Stimulated activated CD8-positive, alpha-beta memory T cell treated with anti-CD3 and anti-CD28 coated beads, Interleukin-7, amount 100 ng/mL, for 4 hours (primary cell): ENCODE data around the gene C1orf146.
"Not testable (repeated sequence)": the region's sequence is repeated elsewhere in the genome, so short reads cannot be mapped to it uniquely, and the experiment has no call there.

Experiments used
- DNase-seq, 2 donors: peaks; one replicate each; pipeline ENCODE4 v3.0.0-alpha.2; 2020; ENCODE audit warnings: low read depth in 2 of 2

Gene C1orf146

GRCh38 chr1:92274939-92275338 lies 57.2 kb downstream of the C1orf146 start:
- no peak for DNase-seq

- DNase-seq, result no peak
These were observed 58.4 kb downstream of the C1orf146 start for GRCh38 chr1:92276082-92276481.

- no peak for DNase-seq
These were observed 59.5 kb downstream of the C1orf146 start for GRCh38 chr1:92277105-92277723.

GRCh38 chr1:92279781-92280180 lies 62.1 kb downstream of the C1orf146 start:
- not testable (repeated sequence) for DNase-seq

GRCh38 chr1:92281411-92281810 lies 63.7 kb downstream of the C1orf146 start:
- DNase-seq, result not testable (repeated sequence)

GRCh38 chr1:92291372-92291999 lies 73.8 kb downstream of the C1orf146 start:
- no peak for DNase-seq
